Testis (tissue), 2 donors: Measurements from ENCODE around the gene SAPCD1.

ENCODE experiments used
- POLR2A ChIP-seq: fragments of 450-650 bp; IDR thresholded peaks from one replicate; pipeline ENCODE4 v1.6.1; 2017; ENCODE audit warnings: antibody characterized with exemption, mild to moderate bottlenecking, moderate library complexity
- TF ChIP-seq, protein P1 (sequence below), 3 experiments: fragments of 450-650 bp in 2 of 3; fragments of 200-600 bp in 1 of 3; sonication (generic) in 1 of 3; IDR thresholded peaks; one replicate each; pipeline ENCODE4 v1.5.1; 2016 to 2019; ENCODE audit warnings: antibody characterized with exemption in 3 of 3, mild to moderate bottlenecking in 2 of 3, moderate library complexity in 1 of 3

DNA sequence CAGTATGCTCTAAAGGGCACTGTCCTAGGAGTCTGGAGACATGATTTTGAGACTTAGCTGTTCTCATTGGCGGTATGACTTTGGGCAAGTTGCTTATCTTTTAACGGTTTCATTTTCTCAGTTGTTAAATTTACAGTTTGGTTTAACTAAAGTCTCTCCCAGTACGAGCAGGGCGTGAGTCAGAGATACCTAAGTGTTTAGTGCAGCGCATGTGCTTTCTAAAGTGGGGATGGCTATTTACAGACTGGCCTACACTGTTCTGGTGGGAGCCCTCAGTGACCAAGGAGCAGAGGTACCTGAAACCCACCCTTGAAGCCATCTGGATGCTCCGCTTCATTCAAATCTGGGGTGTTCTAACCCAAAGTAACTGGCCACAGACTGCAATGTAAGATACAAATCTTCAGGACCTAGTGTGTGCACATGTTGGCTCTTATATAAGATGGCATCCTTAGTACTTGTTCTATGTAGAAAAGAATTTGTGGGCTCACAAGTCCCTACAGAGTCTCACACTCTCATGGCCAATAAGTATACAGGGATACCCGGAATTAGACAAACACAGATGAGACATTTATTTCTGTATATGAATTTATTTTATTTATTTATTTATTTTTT is 11.9 kb upstream of the SAPCD1 start:
- TF ChIP-seq, protein P1, sequence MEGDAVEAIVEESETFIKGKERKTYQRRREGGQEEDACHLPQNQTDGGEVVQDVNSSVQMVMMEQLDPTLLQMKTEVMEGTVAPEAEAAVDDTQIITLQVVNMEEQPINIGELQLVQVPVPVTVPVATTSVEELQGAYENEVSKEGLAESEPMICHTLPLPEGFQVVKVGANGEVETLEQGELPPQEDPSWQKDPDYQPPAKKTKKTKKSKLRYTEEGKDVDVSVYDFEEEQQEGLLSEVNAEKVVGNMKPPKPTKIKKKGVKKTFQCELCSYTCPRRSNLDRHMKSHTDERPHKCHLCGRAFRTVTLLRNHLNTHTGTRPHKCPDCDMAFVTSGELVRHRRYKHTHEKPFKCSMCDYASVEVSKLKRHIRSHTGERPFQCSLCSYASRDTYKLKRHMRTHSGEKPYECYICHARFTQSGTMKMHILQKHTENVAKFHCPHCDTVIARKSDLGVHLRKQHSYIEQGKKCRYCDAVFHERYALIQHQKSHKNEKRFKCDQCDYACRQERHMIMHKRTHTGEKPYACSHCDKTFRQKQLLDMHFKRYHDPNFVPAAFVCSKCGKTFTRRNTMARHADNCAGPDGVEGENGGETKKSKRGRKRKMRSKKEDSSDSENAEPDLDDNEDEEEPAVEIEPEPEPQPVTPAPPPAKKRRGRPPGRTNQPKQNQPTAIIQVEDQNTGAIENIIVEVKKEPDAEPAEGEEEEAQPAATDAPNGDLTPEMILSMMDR (IDR thresholded peaks at IDR 0.05) = no peak
- TF ChIP-seq POLR2A = no peak
